Left ventricle myocardium inferior (tissue), 1 donor: Measurements from ENCODE around the gene CSNK1E. TPM values are rescaled to one million over a fixed set of nuclear protein-coding genes. Genes with fewer than 3 reads are reported as not detected.
A peak's percentile ranks its signal among the peaks of the same experiment; 100 is the strongest.

ENCODE experiments used
- DNase-seq: peaks from one replicate; pipeline ENCODE4 v3.0.0-alpha.2; 2020
- H3K27ac ChIP-seq: fragments of 200-600 bp; replicated peaks from 2 replicates; pipeline ENCODE4 v1.8.0; 2021
- H3K27me3 ChIP-seq: fragments of 200-600 bp; 2 replicates; pipeline ENCODE4 v1.8.0; 2021; ENCODE audit warnings: low read depth
- H3K36me3 ChIP-seq: fragments of 200-600 bp; 2 replicates; pipeline ENCODE4 v1.8.0; 2021
- H3K4me1 ChIP-seq: fragments of 200-600 bp; 2 replicates; pipeline ENCODE4 v1.8.0; 2021
- H3K4me3 ChIP-seq: fragments of 200-600 bp; 2 replicates; pipeline ENCODE4 v1.8.0; 2021; ENCODE audit warnings: mild to moderate bottlenecking, moderate library complexity
- H3K9me3 ChIP-seq: fragments of 200-600 bp; replicated peaks from 2 replicates; pipeline ENCODE4 v1.8.0; 2021
- CTCF ChIP-seq: fragments of 200-600 bp; IDR thresholded peaks from 2 replicates; pipeline ENCODE4 v1.8.0; 2021; ENCODE audit warnings: antibody characterized with exemption, mild to moderate bottlenecking, borderline replicate concordance
- intact Hi-C: fragments of 100-400 bp; cut with micrococcal nuclease; formaldehyde crosslinking; loops from one replicate; pipeline ENCODE4 v1.11.0; 2022
- total RNA-seq: library from RNA; stranded (reverse); fragmentation: NEBNext Ultra II Directional; extraction: Animal tissue kit (Norgen Biotek cat#: 25700); gene quantifications from one replicate; pipeline ENCODE4 v1.2.1, GENCODE V29; 2021
- donor health status: DM: no; HTN: yes; CAD: no; lungs with severe emphysema.

CSNK1E gene
- total RNA-seq, 1 donor from 2014 or later = 76.1 TPM

- Histone ChIP-seq H3K4me1 (peaks cover 98% of the 10 kb centered on the region), H3K9me3 (no peaks in the 10 kb centered on the region), H3K27me3 (no peaks in the 10 kb centered on the region), H3K27ac (peak overlapping the region; percentile 74), H3K4me3 (no peak overlapping the region), H3K36me3 (no peaks in the 10 kb centered on the region)
- intact Hi-C loops = no loop called here
- TF ChIP-seq CTCF = peak; percentile 67
- DNase-seq = peak; percentile 50
Measured at GRCh38 chr22:38262051-38262795, 55.0 kb downstream of the CSNK1E start.

- Histone ChIP-seq H3K9me3 (no peaks in the 10 kb centered on the region), H3K27me3 (no peaks in the 10 kb centered on the region), H3K4me3 (peak overlapping the region; percentile 8), H3K27ac (peak overlapping the region; percentile 74), H3K36me3 (no peaks in the 10 kb centered on the region), H3K4me1 (peaks cover 98% of the 10 kb centered on the region)
- no peak for TF ChIP-seq CTCF
- DNase-seq = no peak
- intact Hi-C loops = no loop called here
Measured at GRCh38 chr22:38260761-38261681, 56.2 kb downstream of the CSNK1E start.

- no peaks in the 10 kb centered on the region for H3K27me3 ChIP-seq
- no peak for TF ChIP-seq CTCF
- DNase-seq = no peak
- H3K4me1 ChIP-seq = peaks cover 96% of the 10 kb centered on the region
- intact Hi-C loops = no loop called here
- H3K36me3 ChIP-seq = no peaks in the 10 kb centered on the region
- H3K4me3 ChIP-seq = no peak overlapping the region
- no peaks in the 10 kb centered on the region for H3K9me3 ChIP-seq
- H3K27ac ChIP-seq = peak overlapping the region; percentile 74
Measured at GRCh38 chr22:38259370-38259769, 57.9 kb downstream of the CSNK1E start.

DNA sequence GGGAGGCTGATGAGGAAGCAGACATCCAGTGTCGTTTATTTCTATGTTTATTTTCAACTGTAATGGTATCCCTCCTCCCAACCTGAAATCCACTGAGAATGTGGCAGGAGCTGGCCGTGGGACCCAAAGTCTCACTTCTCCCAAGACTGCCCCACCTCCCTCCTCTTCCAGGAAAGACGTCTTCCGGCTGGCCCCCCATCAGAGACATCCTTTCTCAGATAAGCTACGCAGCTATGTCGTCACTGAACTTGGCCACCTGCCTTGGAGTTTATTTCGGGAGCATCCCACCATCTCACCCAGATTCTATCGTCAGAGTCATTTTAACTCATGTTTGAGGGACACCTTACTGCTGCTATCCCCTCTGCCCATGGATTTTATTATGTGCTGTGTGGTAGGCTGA lies 58.3 kb downstream of the CSNK1E start:
- H3K4me1 ChIP-seq = peaks cover 96% of the 10 kb centered on the region

More for the DNA sequence above, 58.3 kb downstream of the CSNK1E start:
- peak overlapping the region; percentile 74 for H3K27ac ChIP-seq
- no peaks in the 10 kb centered on the region for H3K27me3 ChIP-seq
- H3K36me3 ChIP-seq = no peaks in the 10 kb centered on the region
- intact Hi-C loops = no loop called here
- TF ChIP-seq CTCF = no peak
- DNase-seq = peak; percentile 79
- no peaks in the 10 kb centered on the region for H3K9me3 ChIP-seq
- no peak overlapping the region for H3K4me3 ChIP-seq
